Fibroblast of mammary gland (primary cell): Measurements from ENCODE around the gene TMEM229B.

Experiments used
- DNase-seq: peaks from one replicate; pipeline ENCODE4 v3.0.0-alpha.2; 2010; ENCODE audit warnings: low read depth
- H3K4me3 ChIP-seq: 2 replicates; pipeline ENCODE4 v1.5.1; 2011; ENCODE audit warnings: low read depth, mild to moderate bottlenecking, low read length, moderate library complexity; ENCODE audit not compliant: control insufficient read depth
- CTCF ChIP-seq: conservative IDR thresholded peaks from 2 replicates; pipeline ENCODE4 v1.5.1; 2011; ENCODE audit warnings: low read depth, low read length, inconsistent platforms; ENCODE audit not compliant: control insufficient read depth, insufficient read depth

The TMEM229B gene

DNA sequence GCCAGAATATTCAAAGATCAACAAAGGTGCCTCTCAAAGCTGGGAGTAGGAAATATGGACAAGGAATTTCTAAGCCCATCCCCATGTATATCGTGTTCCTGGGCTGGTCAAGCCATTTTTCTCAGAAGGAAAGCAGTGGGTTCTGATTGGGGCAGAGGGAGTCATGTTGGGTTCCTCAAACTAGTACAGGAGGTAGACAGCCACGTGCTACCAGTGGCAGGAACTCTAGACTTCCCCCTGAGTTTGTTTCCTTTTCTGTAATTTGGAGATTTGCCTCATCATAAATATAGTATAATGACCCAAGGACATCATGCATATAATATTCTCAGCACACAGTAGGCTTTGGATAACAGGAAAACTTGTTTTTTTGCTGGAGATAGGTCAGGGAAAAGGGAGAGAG, 28.2 kb upstream of the TMEM229B start:
- no peak for DNase-seq
- no peak for TF ChIP-seq CTCF
- no peak overlapping the region for H3K4me3 ChIP-seq

DNA sequence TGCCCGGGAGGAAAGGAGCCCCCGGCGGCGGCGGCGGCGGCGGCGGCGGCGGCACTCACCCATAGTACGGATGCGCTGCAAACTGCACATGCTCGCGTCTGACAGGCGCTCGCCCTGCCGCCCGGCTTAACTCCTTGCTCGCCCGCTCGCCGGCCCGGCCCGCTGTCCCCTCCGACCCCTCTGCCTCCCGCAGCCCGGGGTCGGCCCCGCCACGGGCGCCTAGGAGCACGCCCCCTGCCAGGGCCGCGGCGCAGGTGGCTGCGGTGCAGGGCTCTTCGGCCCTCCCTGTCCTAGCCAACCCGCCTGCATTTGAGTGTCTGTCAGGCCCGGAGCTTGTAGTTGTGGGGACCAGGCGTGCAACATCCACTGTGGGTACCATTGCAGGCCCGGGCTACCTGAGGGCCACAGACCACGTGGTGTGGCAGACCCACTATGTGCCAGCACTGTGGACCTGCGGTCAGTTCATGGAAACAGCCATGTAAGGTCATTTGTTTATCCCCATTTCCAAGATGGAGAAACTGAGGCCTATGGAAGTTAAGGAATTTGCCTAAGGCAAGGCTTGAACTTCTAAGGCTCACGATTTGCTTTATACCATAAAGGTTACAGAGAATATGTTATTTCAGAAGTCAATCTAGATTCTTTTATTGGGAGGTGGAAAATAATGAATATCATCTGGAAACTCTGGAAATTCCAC, 27.0 kb upstream of the TMEM229B start:
- peak overlapping the region; percentile 17 for H3K4me3 ChIP-seq
- DNase-seq: no peak
- no peak for TF ChIP-seq CTCF

DNA sequence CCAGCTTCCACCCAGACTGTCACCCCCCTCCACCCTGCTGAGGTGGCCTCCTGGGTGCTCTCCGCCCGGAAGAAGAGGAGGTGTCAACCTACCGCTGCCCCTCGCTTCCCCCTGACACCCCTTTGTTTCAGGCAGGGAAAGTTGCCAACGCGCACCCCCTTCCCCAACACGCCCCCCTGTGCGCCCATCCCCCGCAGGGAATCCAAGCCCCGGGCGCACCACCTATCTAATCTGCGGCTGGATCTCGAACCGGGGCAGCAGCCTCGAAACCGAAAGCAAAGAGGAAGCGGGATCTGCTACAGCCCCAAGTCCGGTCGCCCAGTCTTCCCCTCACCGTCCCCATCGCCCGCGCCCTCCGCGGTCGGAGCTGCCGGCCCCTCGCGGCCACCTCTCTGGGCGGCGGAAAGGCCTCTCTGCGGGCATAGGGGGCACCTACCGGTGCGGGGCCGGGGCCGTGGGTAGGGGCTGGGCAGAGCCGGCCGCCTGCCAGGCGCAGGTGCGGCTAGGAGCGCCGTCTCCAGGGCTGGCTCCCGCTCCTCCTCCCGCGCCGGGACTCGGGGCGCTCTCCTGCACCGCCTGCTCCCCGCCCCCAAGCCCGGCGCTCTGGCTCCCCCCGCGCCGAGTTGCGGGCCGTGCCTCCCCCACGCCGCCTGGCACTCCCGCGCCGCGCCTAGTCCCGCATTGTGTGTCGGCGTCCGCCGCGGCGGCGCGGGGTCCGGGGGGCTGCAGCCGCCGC, 26.3 kb upstream of the TMEM229B start:
- DNase-seq: peak; percentile 31
- peak overlapping the region; percentile 58 for H3K4me3 ChIP-seq
- no peak for TF ChIP-seq CTCF

DNA sequence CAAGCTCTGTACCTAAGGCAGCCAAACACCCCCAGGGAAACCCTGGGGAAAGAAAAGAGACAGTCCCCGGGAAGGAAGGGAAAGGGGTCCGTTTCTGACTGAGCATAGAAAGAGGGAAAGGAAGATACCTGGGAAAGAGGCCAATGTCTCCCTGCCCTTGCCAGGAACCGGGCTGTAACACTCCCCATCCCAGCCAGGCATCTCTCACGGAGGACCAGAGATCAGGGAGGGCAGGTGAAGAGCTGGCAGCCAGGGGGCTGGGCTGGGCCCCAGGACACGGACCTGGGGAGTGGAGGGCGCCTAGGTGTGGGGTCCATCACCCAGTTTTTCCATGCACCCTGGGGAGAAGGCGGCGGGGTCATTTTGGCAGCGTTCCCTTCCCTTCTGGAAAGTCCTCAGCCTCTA, 25.7 kb upstream of the TMEM229B start:
- DNase-seq: no peak
- TF ChIP-seq CTCF: no peak

GRCh38 chr14:67513631-67514108, 25.1 kb upstream of the TMEM229B start:
- TF ChIP-seq CTCF: no peak
- no peak for DNase-seq
- H3K4me3 ChIP-seq: no peak overlapping the region

More for the DNA sequence above, 25.7 kb upstream of the TMEM229B start:
- peak overlapping the region; percentile 58 for H3K4me3 ChIP-seq

DNA sequence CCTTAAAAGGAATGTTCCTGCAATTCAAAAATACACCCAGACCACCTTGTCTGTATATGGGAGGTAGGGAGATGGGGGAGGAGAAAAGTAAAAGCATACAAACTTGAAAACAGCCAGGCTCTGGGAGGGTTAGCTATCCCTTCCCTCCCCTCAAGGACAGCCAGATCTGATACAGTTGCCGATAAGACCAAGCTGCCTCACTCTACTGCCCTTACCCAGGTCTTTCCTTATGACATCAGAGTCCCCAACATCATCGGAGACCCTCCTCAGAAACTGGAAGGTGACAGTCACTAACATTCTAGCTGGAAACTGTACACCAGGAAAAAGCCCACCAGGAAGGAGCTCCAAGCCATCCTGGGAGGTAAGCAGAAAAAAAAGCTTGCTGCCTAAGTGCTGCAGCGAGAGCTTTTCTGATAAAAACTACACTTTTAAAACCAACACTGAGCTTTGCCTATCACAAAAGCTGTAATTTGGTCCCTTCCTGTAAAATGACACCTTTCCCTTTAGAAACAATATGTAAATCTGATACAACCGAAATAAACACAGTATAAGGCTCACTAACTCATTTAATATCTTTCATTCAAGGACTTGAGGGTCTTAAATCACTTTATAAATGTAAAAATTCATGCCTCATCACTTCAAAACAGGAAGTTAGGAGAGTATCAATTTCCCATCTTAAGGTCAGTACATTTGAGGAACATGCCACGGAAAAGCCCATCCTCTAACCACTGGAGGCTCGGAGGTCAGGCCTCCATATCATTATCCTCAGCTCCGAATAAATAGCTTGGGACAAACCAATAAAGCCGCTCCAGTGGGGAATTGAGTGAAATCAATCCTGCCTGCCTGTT, 24.2 kb upstream of the TMEM229B start:
- no peak for TF ChIP-seq CTCF
- DNase-seq: no peak
- no peak overlapping the region for H3K4me3 ChIP-seq
